Epidermal melanocyte (primary cell): Measurements from ENCODE around the gene COL4A5.

ENCODE experiments used
- DNase-seq: peaks from one replicate; pipeline ENCODE4 v3.0.0; 2011; ENCODE audit warnings: low spot score; ENCODE audit not compliant: insufficient read length

Gene COL4A5

DNA sequence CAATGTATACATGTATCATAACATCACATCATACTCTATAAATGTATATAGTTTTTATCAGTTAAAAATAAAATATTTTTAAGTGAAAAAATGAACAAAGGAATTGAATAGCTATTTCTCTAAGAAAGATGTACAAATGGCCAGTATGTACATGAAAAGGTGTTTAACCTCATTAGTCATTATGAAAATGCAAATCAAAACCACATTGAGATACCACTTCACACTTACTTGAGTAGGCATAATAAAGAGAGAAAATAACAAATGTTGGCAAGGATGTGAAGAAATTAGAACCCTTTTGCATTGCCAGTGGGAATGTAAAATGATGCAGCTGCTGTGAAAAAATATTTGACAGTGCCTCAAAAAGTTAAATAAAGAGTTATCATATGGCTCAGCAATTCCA, 201.2 kb downstream of the COL4A5 start:
- no peak for DNase-seq

DNA sequence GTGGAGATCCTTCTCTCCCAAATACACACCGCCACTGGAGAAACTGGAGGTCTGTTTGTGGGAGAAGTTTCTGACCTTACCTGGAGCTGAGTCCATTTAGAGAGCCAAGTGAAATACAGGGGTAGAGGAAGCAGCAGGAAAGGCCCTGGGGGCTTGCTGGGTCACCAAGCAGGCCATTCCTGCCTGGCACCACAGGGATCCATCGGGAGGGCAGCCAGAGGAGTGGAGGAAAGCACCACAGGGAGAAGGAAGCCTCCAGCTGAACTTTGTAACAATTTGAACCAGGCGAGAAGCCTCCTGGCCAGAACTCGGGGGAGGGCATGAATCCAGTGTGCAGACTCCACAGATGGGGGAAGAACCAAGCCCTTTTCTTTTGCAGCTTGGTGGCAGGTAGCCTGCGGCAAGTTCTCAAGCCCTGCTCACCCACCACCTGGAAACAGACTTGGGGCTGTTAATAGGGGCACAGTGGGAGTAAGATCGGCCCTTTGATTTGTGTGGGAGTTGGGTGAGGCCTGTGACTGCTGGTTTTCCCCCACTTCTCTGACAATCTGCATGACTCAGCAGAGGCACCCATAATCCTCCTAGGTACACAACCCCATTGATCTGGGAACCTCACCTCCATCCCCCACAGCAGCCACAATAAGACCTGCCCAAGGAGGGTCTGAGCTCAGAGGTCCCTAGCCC, 202.1 kb downstream of the COL4A5 start:
- no peak for DNase-seq

DNA sequence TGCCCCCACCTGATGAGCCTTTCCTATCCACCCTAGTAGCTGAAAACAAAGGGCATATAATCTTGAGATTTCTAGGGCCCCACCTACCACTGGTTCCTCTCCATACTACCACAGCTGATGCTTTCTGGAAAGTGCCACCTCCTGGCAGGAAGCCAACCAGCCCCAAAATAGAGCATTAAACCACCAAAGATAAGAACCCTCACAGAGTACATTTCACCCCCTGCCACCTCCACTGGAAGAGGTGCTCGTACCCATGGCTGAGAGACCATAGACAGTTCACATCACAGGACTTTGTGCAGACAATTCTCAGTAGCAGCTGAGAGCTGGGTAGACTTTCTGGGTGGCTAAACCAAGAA, 202.6 kb downstream of the COL4A5 start:
- DNase-seq, result no peak

DNA sequence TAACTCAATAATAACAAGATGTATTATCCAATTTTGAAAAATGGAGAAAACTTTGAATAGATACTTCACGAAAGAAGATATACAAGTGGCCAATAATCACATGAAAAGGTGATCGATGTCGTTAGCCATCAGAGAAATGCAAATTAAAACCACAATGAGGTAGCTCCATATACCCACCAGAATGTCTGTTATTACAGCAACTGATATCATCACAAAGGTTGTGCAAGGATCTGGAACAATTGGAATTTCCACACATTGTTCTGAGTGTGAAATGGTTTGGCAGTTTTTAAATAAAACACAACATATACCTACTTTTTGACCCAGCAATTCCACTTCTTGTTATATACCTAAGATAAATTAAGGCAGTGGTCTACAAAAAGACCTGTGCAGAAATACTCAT, 225.1 kb downstream of the COL4A5 start:
- no peak for DNase-seq

DNA sequence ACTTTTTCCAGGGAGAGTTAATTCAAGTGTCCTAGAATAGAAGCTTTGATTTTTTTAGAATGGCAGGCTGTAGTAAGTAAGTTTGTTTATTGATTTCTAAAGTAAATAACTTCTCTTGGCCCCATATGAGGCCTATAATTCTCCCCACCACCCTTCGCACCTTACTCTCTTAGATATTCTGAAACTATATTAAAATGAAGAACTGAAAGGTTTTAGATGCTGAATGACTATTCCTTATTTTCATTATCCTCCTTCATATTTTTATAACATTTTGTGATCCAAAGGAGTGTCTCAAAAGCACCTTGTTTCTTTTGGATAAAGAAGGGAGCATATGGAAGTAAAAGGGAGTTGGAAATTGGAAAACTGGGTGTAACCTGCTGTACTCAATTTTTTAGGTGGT, 226.5 kb downstream of the COL4A5 start:
- DNase-seq, result no peak

DNA sequence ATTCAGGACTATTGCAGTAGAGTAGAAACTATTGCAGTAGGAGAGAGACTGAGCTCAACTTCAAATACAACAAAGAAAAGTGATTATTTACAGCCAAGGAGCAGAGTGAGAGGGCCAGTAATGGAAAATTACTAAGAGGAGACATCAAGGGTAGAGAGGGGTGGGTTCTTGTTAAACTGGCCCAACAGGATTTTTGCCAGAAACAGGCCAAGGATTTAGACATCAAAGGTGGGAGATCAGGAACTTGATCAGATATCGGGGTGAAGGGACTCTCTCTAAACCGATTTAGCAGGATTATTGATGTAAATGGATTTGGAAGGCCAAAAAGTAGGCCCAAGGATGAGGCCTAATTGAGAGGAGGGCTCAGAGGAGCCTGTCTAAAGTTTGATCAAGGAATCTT, 231.9 kb downstream of the COL4A5 start:
- no peak for DNase-seq

DNA sequence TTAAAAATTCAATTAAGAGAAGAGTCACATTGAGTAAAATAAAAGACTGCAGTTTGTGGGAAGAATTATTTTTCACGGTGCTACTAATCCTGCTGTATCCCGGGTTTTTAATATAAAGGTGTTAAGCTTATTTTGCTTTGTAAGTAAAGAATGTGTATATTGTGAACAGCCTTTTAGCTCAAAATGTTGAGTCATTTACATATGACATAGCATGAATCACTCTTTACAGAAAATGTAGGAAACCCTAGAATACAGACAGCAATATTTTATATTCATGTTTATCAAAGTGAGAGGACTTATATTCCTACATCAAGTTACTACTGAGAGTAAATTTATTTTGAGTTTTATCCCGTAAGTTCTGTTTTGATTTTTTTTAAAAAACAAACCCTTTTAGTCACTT, 257.1 kb downstream of the COL4A5 start:
- no peak for DNase-seq

DNA sequence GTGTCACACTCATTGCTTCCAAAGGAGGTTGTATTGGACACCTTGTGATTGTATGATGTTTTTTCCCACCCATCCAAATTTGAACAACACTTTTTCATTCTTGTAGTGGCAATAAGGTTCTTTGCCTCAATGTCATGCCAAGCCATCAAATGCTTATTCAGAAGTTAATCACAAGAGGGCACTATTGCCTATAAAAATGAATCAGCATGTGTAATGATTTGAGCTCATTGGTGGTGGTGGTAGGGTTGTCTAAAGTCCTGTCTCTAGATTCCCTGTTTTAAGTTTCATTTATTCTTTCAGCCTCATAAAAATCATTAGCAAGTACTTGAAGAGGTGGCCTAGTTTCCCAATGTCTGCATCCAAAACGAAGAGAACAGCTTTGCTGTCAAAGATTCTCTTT, 259.7 kb downstream of the COL4A5 start:
- DNase-seq, result no peak

DNA sequence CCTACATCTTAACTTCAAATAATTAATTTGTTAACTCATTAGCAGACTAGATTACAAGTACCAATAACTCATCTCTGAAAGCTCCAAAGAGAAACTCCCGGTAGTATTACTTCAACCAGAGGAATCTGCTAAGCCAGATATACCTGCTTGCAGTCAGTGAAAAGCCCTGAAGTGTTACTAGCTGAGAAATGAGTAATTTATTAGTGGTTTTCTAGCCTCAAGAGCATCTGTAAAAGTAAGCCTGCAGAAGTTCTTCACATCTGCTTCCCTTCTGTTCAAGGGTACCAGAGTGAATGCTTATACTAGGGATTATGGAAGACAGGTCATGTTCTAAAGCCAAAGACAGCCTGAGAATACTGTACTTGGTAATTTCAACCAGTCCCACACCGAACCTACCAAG, 262.0 kb downstream of the COL4A5 start:
- no peak for DNase-seq

DNA sequence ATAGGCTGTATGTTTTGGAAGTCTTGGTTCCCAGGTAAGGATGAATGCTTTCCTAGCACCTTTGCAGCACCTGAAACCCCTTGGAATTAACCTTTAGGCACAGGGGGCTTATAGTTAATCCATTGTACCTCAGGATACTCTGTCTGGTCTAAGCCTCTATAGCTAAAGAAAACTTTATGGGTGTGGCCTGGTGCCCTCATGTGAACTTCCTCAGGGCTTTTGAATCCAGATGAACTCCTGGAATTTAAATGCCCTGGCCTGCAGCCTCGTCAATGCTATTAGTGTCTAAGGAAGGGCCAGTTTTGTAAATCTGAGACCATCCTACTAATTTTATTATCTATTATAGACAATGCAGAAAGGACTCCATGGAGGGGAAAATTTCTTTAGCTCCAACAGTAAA, 262.9 kb downstream of the COL4A5 start:
- no peak for DNase-seq

DNA sequence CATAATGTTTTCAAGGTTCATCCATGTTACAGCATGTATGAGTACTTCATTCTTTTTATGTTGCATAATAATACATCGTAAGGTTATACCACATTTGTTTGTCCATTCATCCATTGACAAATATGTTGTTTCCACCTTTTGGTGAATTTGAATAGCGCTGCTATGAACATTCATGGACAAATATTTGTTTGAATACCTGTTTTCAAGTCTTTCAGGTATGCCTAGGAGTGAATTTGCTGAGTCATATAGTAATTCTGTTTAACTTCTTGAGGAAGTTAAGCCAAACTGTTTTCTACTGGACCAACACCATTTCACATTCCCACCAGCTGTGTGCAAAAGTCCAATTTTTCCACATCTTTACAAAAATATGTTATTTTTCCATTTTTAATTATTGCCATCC, 265.2 kb downstream of the COL4A5 start:
- no peak for DNase-seq

DNA sequence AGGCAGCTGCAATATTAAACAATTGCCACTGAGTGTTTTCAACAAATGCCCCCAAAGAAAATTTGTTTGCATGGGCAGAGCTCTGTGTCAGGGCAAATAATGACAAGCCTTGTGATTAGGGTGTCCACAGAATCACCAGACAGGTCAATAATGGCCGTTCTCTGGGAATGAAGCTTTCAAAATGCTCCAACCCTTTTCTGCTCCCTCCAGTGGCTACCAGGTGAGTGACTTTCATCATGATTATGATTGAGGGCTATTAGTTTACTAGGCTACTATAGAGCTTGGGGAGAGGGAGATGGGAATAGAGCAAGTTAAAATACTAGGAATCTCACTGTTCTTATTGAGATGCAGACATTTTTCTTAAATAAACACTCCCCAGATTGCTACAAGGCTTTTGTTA, 273.2 kb downstream of the COL4A5 start:
- DNase-seq, result no peak

DNA sequence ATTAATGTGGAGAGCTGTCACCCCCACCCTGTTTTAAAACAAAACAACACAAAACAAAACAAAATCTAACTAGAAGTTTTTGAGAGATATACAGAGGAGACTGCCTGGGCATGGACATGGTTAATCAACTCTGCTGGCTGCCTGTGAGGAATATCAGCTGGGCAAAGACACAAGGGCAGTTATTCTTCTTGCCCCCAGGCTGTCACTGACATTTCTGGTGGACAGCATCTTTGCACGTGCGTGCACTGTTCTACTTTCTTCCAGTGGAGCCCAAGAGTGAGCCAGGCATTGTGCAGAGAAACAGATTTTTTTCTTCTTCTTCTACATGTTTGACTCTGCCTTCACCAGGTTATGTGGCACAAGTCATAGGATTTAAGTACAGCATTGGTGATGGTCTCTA, 282.9 kb downstream of the COL4A5 start:
- DNase-seq, result no peak

DNA sequence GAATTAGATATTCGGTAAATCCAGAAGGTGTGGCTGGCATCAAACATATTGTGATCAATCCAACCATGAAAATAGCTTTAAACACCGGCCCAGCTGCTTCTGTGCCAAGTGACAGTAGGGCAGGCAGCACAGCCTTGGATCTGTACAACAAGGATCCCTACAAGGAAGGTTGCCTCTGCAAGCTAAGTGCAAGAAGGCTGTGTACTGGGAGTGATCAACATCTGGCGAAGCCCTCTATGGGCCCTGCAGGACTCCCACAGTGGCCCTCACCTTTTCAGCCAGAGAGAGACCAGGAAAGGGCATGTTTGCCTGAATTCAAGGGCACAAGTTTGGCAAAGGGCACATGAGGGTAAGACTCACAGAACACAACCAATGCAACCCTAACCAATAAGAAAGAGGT, 287.1 kb downstream of the COL4A5 start:
- DNase-seq, result no peak

DNA sequence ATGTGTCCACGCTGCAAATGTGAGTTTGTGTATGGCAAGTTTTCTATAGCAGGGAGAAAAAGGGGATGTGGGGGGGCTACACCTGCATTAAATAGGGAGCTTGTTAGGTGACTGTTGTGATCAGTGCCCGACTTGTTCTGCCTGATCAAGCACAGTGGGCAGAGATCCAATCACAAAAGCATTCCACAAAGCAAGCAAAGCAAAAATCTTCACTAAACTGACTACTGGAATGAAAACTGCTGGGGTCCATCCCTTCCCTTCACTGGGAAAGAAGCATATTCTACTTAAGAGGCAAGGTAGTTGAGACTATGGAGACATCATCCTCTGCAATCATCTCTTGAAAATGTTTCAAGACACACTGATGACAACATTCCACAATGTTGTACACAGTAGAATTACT, 291.5 kb downstream of the COL4A5 start:
- DNase-seq, result no peak

DNA sequence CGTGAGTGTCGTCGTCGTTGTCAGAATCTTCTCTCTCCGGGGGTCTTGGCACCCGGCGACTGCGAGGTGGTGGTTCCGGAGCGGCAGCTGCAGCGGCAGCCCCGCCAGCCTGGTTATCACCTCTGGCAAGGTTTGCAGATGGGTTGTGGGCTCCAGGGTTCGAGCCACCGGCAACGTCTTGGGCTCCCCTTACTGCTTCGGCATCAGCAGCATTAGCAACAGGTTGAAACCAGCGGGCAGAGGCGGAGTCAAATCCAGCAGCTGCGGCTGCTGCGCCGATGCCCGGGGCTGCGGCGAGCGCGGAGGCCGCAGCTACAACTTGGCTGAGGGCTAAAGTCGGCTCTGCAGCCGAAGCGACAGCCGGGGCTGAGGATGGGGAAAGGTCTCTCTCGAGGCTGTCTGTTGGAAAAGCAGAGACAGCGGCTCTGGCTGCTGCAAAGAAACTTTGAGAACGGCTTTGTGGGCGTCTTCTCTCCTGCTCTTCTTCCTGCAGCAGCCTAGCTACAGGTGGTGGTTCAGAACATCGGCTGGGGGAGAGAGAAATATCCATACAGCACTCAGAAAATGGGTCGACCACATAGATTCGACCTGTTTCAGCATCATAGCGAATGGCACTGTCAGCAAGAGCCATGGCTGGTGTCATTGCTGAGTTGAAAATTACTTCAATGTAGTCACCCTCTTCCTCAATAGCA, 293.1 kb downstream of the COL4A5 start:
- no peak for DNase-seq

DNA sequence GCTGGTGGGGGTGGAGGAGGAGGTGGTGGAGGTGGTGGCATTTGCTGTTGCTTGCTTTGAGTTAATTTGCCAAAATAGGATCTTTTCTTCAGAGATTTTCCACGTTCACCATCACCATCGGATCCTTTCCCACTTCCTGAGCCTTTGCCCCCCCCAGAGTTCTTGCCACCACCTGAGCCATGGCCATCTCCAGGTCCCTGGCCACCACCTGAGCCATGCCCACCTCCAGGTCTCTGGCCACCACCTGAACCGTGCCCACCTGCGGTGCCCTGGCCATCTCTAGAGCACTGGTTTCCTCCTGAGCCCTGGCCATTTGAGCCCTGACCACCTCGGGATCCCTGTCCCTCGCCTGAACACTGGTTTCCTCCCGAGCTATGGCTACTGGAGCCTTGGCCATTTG, 294.8 kb downstream of the COL4A5 start:
- no peak for DNase-seq

DNA sequence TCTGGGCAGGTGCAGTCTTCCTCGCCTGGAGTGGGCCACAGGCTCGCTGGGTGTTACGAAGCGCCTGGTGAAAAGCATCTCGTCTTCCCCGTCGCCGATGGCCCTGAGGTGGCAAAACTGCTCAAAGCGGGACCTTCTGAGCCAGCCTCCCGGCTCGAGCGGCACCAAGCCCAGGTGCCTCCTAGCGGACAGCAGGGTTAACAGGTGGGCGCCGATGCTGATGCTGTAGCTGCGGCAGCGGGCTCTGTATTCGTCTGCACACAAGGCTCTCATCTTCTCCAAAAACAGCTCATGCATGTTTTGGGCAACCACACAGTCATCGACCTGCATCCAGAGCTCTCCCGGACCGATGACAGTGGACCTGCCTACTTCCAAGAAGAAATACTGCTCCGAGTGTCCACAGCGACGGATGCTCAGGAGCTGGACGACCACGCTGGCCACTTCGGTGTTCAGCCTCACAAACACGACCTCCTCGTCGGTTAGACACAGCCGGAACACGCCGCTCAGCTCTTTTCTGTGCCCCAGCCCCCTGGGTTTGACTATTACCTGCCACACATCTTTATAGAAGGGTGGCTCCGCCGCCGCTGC, 295.5 kb downstream of the COL4A5 start:
- DNase-seq, result no peak

DNA sequence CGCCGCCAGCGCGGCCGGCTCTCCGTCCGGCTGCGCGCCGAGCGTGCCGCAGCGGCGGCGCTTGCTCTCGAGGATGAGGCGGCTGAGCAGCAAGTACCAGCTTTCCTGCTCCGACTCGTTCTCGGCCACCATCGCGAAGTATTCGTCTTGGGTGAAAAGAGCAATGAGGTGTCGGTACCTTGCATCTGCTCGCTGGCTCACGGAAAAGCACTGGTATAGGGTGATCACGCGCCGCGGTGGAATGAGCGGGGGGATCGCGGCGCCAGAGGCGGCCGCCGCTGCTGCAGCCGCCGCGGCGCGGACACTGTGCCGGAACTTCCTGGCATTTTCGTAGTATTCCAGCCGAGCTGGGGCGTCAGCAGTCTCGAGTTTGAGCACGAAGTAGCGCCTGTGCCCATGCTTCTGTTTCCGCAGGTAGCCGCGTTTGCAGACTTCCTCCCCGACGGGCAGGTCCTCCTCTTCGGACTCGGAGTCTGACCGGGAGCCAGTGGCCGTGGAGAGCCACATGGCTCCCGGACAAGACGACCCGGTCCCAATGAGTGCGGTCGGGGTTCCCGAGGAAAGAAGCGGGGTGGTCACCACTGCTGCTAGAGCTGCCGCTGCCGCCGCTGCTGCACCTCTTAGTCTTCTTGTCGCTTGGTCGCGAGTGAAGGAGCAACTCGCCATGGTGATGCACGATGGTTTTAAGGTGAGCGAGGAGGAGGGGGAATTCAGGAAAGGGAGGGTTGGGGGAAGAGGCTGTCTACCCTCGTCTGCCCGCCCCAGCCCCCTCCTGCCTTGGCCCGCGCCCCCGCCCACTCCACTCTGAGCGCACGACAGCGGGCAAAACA, 296.3 kb downstream of the COL4A5 start:
- DNase-seq, result no peak

DNA sequence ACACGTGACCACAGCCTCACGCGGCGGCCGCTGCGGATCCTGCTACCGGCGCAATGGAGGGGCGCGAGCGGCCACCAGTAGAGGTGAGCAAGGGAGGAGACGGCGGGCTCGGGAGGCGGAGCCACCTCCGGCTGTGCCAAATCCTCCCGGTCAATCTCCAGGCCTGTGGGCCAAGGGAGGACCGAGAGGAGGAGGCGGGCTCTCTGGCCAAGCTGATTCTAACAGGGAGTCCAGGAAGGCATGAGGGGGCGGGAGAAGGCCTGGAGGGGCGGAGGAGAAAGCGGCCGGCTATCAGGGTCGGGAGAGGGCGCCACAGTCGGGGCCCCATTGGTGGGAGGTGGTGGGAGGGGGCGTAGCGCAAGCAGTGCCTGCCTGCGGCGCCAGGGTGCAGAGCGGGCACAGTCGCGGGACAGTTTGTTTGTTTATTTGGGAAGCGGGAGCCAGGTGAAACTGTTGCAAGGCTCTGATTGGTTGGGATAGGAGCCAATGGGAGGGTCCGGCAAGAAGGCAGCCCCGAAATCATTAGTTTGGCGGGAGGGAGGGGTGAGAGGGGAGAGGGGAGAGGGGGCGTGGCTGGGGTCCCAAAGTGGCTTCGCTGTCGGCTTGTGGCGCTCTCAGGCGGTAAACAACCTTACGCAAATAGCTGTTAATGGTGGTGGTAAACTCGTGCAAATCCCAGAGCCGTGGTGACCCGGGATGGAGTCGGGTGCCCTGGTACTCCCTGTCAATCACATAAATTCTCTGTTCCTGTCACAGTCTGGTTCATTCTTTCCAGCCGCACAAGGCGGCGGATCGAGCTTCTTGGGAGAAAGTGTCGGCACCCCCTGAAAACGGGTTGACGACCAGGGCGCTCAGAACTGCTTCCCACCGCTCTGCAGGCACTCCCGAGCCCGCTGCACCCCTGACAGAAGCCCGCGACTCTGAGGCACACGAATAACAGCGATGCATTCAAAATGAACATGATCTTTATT, 297.2 kb downstream of the COL4A5 start, which contains the start of gene IRS4:
TSS of gene IRS4 (minus strand) at position 55 of the 971 bp plus-strand sequence.
- DNase-seq, result peak; percentile 36

DNA sequence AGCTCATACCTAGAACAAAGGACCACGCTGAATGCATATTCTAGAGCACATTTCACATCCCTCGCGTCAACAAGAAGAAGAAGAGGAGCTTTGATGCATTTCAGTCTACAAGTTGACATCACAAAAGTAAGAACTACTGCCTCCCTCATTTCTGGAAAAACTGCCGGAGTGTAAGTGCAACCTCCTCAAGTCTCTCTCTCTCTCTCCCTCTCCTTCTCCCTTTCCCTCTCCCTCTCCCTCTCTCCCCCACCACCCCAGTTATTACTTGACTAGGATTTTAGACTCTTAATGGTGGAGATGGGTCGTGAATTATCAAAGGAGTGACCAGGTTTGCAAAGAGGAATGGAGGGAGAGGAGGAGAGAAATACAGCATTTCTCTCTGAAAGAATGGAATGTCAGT, 298.1 kb downstream of the COL4A5 start:
- DNase-seq, result no peak
